Measurements from ENCODE around the gene C19orf44. TPM values are rescaled to one million over a fixed set of nuclear protein-coding genes. Genes with fewer than 3 reads are reported as not detected.
"Not testable (repeated sequence)": the region's sequence is repeated elsewhere in the genome, so short reads cannot be mapped to it uniquely, and the experiment has no call there.

Gene C19orf44
- total RNA-seq, 1 donor from 2014 or later, result 6.7 TPM

GRCh38 chr19:16470911-16471811 lies 25.0 kb upstream of the C19orf44 start:
- peak; percentile 2 for ATAC-seq

GRCh38 chr19:16472559-16472899 lies 23.7 kb upstream of the C19orf44 start:
- H3K27me3 ChIP-seq; H3K9me3 ChIP-seq; DNase-seq; intact Hi-C loops (cut with DNase I); H3K36me3 ChIP-seq; ATAC-seq: not testable (repeated sequence)
- Histone ChIP-seq H3K4me1 (peaks cover 24% of the 10 kb centered on the region), H3K27ac (peak overlapping the region; percentile 83), H3K4me3 (peak overlapping the region; percentile 83)

More at GRCh38 chr19:16470911-16471811, 25.0 kb upstream of the C19orf44 start:
- H3K27me3 ChIP-seq, result no peaks in the 10 kb centered on the region
- DNase-seq, result no peak
- H3K36me3 ChIP-seq, result no peaks in the 10 kb centered on the region
- intact Hi-C loops (cut with DNase I), result no loop called here
- H3K4me3 ChIP-seq, result peak overlapping the region; percentile 83
- H3K27ac ChIP-seq, result peak overlapping the region; percentile 65
- H3K9me3 ChIP-seq, result no peaks in the 10 kb centered on the region
- H3K4me1 ChIP-seq, result peaks cover 24% of the 10 kb centered on the region
- no peak for TF ChIP-seq CTCF (IDR thresholded peaks at IDR 0.05)

GRCh38 chr19:16472992-16473391 lies 23.2 kb upstream of the C19orf44 start:
- Histone ChIP-seq H3K27ac (no peak overlapping the region), H3K36me3 (no peaks in the 10 kb centered on the region), H3K4me1 (peaks cover 24% of the 10 kb centered on the region), H3K4me3 (no peak overlapping the region), H3K9me3 (no peaks in the 10 kb centered on the region), H3K27me3 (no peaks in the 10 kb centered on the region)
- no peak for DNase-seq
- no peak for ATAC-seq
- intact Hi-C loops (cut with DNase I), result no loop called here
- no peak for TF ChIP-seq CTCF (IDR thresholded peaks at IDR 0.05)

GRCh38 chr19:16473875-16474392 lies 22.3 kb upstream of the C19orf44 start:
- no peak overlapping the region for H3K27ac ChIP-seq
- no peak for DNase-seq
- H3K4me3 ChIP-seq, result no peak overlapping the region
- no peaks in the 10 kb centered on the region for H3K36me3 ChIP-seq
- ATAC-seq, result no peak
- peaks cover 22% of the 10 kb centered on the region for H3K4me1 ChIP-seq
- H3K27me3 ChIP-seq, result no peaks in the 10 kb centered on the region
- no peak for TF ChIP-seq CTCF (IDR thresholded peaks at IDR 0.05)
- intact Hi-C loops (cut with DNase I), result no loop called here
- no peaks in the 10 kb centered on the region for H3K9me3 ChIP-seq

GRCh38 chr19:16476401-16476800 lies 19.8 kb upstream of the C19orf44 start:
- Histone ChIP-seq H3K27me3 (no peaks in the 10 kb centered on the region), H3K4me1 (no peaks in the 10 kb centered on the region), H3K27ac (no peak overlapping the region), H3K36me3 (no peaks in the 10 kb centered on the region), H3K4me3 (no peak overlapping the region), H3K9me3 (no peaks in the 10 kb centered on the region)
- DNase-seq (no peak), ATAC-seq (no peak)
- no peak for TF ChIP-seq CTCF (IDR thresholded peaks at IDR 0.05)
- intact Hi-C loops (cut with DNase I), result no loop called here

GRCh38 chr19:16477311-16477710 lies 18.9 kb upstream of the C19orf44 start:
- ATAC-seq (no peak), DNase-seq (no peak)
- TF ChIP-seq CTCF (IDR thresholded peaks at IDR 0.05), result no peak
- H3K4me3 ChIP-seq, result no peak overlapping the region
- H3K27ac ChIP-seq, result no peak overlapping the region
- H3K36me3 ChIP-seq, result no peaks in the 10 kb centered on the region
- no peaks in the 10 kb centered on the region for H3K27me3 ChIP-seq
- no peaks in the 10 kb centered on the region for H3K9me3 ChIP-seq
- intact Hi-C loops (cut with DNase I), result no loop called here
- no peaks in the 10 kb centered on the region for H3K4me1 ChIP-seq
